Stimulated activated CD4-positive, alpha-beta T cell treated with anti-CD3 and anti-CD28 coated beads, Interleukin-15, amount 100 ng/mL, for 24 hours (primary cell): ENCODE data around the gene IL24.
"Not testable (repeated sequence)": the region's sequence is repeated elsewhere in the genome, so short reads cannot be mapped to it uniquely, and the experiment has no call there.

Source experiments
- DNase-seq: peaks from one replicate; pipeline ENCODE4 v3.0.0-alpha.2; 2020

Gene IL24

DNA sequence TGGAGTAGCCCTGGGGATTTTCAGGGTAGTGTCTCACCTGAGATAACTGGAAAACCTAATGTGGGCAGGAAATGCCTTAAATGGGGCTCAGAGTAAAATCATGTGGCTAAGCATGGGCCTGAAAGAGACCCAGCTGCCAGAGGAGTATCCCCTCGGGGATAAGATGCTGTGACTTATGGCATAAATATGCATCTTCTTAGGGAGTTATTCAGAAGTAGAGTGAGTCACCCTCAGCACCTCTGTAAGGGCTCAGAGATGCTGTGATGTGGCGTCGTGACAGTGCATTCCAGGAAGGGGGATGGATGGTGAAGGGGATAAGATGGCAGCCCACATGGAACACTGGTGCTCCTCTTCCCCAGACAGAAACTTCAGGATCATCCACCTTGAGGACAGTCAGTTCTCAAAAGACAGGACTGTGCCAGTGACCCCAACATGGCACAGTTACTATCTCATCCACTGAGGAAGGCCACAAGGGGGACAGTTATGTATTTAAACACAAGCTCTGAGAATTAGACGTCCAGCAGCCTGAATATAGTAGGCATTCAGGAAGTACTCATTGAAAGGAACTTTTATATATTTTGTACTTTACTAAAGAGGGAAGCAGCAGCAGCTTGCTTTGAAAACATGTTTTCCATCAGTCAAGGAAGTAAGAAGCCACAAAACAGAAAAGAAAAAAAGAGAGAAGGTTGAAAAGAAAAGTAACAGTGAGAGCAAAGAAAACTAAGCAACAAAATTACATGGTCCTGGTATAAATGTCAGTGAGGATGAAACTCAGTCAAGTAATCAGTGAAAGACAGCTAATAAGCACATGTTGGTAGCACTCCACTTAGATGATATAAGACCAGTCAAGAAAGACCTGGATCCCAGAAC is 8.3 kb downstream of the IL24 start:
- DNase-seq, result peak; percentile 68

DNA sequence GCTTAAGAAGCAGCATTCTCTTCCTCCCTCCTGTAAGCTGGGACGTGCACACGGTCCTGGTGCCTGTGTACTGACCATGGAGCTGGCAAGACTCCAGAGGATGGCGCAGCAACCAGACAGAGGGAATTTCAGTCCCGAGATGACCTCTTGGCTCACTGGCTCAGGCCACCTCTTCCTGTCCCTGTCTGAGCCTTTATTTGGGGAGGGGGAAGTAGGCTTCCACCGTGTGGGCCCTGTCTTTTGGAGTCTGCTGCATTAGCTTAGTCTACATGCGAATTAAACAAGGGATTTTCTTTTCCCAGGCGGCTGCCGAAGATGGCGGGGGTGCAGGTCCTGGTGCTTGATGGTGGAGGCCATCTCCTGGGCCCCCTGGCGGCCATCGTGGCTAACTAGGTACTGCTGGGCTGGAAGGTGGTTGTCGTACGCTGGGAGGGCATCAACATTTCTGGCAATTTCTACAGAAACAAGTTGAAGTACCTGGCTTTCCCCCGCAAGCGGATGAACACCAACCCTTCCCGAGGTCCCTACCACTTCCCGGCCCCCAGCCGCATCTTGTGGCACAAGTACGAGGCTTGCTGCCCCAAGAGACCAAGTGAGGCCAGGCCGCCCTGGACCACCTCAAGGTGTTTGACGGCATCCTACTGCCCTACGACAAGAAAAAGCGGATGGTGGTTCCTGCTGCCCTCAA is 10.2 kb downstream of the IL24 start:
- DNase-seq, result no peak

DNA sequence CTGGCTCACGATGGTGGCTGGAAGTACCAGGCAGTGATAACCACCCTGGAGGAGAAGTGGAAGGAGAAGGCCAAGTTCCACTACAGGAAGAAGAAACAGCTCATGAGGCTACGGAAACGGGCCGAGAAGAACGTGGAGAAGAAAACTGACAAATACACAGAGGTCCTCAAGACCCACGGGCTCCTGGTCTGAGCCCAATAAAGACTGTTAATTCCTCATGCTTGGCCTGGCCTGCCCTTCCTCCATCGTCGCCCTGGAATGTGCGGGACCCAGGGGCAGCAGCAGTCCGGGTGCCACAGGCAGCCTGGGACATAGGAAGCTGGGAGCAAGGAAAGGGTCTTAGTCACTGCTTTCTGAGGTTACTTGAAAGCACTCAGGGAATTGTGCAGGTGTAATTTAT is 10.8 kb downstream of the IL24 start:
- DNase-seq, result no peak

DNA sequence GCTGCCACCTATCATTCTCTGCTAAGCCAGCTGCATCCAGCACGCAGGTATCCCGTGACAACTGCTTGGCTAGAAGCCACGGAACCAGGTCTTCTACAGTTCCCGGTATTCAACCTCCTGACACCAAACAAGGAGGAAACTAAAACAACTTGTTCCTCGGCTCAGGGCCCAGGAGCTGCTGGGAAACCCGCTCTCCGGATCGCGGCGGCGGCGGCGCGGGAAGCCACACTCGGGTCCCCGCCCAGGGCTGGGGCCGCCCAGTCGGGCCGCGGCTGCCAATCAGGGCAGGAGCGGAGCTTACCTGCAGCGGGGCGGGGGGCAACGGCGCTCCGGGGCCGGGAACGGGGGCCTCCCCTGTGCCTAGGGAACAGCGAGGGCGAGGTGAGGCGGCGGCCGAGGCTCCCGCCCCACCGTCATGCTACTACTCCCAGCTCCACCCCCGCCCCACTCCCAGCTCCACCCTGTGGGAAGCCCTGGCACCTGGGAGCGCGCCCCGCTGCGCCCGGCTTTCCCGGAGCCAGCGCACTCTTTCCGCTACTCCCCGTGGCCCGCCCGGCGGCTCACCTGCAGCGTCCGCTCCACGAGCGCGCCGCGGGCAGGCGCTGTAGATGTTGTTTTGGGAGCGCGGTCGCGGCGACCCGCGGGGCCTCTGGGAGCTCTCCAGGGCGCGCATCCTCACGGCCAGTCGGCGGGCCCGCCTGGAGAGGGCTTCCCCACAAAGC is 12.1 kb downstream of the IL24 start:
- DNase-seq, result peak; percentile 65

DNA sequence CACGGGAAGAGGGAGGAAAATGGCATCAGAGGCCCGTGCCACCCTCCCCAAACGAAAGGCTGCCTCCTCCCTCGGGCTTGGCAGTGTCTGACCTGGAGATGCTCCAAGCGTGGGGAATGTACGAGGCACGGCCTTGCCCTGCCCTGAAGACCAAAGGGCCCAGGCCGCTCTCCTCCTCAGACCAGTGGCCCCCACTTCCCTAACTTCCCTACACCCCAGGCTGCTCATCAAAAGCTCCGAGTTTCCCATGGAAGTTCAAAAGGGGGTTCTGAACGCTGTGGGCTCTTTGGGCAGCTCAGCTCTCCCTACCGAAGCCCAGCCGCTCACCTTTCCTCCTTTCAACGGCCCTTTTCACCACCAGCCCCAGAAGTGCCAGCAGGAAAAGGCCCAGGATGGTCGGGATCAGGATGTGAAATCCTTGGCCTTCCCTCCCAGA is 12.7 kb downstream of the IL24 start:
- no peak for DNase-seq

DNA sequence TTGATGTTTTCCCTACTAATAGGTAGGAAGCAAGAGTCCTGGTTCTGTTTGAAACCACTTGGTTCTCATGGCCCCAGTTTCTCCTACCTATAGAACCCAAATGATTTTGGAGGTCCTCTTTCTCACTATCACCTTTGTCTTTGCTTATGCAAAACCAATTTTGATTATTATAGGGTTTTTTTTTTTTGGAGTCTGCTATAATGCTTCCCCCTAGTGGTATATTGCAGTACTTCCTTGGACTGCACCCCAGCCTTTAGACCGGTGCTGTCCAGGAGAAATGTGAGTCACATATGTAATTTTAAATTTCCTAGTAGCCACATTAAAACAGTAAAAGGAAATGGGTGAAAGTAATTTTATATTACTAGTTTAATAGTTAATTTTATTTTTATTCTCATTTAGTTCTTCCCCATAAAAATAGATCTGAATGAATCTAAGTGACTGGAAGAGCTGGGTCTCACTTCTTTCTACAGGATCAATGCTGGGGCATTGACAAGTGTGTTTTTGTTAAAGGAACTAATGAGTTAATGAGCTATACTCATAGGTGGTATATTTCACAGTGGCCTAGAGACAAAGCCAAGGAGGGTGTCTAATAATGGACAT is 13.9 kb downstream of the IL24 start:
- DNase-seq, result peak; percentile 32

DNA sequence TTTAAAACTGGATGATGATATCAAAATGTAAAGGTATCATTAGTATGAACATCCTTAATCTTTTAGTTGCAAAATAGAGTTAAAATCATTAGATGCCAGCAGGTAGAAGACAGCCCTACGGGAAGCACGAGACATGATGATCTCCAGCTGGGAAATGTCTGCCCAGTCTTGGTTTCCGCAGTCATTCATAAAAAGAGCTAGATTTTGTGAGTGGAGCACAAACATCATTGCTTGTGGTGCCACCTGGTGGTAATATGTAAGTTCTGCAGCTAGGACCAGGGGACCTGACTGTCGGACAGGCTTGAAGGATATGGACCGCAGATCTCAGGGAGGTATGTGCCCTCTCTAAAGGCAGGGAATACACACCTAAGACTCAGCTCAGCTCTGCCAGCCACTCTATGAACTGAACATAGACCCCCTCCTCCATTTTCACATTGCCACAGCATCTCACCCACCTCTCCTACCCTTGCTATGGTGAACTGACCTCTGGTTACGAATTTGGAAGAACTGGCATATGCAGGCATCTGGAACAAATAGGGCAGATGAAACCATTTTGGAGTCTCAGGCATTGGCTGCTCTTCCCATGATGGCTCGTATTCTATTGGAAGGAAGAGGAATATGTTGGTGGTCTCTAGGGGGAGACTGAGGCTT is 15.3 kb downstream of the IL24 start:
- peak; percentile 73 for DNase-seq

DNA sequence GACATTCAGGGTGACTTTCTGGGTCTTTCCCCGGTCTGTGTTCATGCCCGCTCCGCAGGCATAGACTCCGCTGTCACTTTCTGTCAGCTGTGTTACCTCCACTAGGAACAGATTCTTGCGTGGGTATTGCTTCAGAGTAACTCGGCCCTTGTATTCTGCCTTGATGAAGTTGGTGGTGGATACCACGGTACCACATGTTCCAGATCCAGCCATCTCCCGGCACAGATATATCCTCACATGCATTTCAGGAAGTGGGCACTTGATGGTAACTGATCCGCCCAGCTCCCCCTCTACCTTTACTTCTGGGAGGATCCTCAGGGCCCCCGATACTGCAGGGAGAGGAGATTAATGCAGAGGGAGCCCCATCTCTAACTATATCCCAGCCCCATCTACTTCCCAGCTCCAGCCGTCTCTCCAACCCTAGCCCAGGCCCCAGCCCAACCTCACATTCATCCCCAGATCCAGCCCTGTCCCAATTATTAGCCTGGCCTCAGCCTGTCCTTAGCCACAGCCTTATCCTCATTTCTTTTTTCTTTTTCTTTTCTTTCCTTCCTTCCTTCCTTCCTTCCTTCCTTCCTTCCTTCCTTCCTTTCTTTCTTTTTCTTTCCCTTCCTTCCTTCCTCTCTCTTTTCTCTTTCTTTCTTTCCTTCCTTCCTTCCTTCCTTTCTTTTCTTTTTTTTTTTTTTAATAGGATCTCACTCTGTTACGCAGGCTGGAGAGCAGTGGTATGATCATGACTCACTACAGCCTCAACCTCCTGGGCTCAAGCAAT is 16.7 kb downstream of the IL24 start:
- DNase-seq, result no peak

DNA sequence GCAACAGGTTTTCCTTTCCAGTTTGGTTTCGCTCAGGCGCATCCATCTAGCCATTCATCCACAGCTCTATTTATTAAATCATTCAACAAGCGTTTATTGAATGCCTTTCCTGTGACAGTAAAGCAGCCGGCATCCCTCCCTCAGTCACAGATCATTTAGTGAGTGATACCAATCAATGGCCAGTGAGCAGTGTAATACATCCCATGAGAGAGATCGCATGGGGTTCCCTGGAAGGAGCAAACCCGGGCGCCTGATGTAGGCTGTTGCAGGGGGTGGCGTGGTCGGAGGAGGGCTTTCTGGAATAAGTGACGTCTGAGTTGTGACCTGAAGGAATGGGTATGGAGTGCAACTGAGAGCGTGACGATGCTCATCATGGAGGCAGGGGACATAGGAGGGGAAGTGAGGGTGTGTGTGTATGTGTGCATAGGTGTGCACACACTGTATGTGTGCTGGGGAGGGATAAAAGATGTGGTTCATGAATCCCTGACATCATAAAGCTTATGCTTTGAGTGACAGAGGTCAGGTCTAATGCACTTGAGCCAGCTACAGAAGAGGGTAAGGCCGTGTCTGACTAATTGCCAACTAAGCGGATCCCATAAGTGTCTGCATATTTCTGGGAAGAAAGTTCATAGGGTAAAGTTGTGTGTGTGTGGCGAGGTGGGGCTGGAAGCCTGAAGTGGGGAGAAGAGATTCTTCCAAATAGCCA is 17.9 kb downstream of the IL24 start:
- DNase-seq, result no peak

DNA sequence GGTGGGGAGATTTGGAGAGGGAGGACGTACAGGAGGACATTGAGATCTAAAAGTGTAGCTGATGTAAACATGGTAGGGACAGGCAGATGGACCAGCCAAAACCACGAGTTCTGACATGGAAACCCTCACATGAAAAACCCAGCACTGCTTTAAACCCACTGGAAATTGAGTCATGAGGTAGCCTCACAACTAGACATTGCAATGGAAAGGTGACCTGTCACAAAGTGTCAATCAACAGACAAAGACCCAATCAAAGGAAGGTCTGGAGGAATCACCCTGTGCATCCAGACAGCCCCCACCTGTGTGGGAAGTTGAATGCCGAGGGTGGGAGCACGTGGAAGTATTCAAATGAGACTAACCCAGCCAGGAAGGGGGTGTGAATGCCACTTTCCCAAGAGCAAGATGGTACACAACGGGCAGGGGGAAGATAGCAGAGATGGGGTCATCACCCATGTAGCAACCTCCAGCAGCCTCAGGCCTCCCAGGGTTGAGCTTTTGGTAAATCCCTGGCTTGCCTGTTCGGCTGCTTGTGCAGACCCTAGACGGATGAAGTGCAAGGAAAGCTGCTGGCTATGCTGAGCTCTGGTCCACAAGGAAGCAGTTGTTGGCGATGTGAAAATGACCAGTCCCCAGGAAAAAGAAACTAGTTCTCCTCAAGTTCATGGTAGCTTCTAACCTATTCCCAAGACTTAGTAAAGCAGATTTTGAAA is 18.9 kb downstream of the IL24 start:
- peak; percentile 22 for DNase-seq

DNA sequence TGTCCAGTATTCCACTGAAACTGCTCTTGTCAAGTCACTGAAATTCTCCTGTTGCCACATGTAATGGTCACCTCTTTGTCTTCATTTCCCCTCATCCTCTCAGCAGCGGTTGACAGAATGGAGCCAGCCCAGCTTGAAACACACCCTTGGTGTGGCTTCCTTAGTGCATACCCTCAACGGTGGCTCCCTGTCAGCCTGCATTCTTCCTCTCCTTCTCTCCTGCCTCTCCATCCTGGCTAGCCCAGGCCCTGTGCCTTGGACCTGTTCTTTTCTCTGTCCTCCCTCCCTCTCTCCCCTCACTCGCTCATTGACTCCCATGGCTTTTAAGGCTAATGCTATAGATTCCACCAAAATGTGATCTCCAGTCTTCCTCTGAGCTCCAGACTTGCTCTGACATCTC is 20.8 kb downstream of the IL24 start:
- no peak for DNase-seq

DNA sequence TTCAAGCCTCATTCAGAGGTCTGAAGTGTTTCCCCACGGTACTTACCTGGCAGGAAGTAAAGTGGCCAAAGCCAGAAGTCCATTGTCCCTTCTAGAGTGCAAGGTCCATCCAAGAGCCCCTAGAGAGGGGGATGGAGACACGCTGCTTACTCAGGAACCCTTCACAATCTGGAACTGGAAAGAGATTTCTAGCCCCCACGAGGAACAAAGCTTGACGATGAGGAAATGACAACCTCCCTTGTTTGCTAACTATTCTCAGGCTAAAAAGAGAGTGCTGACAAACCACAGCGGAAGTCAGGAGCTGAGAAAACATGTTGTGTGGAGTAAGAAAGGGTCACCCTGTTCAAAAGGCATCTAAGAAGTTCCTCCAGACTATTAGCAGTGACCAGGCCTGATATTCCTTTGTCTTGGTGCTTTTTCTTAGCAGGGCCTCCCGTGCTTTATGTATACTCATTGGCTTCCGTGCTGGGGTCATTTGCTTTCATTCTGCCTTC is 24.6 kb downstream of the IL24 start, which contains the start of gene FCMR:
Gene FCMR (minus strand): TSS at position 170 of the 494 bp plus-strand sequence. CDS start 87 bp downstream, at position 83.
- DNase-seq, result peak; percentile 42

DNA sequence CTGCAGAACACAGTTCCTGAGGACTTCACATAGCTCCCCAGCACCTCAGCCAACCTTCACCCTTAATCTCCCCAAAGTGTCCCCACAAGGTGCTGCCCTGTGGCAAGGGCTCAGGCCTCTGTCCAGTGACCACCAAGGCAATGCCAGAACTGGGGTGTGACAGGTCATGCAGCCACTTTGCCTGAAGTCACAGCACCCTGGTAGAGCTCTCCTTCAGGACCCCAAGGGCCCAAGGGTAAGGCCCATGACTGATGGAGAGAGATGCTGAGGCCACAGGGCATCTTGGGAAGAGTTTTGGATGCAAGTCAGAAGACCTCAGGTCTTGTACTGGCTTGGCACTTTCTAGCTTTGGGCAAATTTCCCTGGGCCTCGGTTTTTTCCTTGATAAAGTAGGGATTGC is 25.3 kb downstream of the IL24 start:
- no peak for DNase-seq

DNA sequence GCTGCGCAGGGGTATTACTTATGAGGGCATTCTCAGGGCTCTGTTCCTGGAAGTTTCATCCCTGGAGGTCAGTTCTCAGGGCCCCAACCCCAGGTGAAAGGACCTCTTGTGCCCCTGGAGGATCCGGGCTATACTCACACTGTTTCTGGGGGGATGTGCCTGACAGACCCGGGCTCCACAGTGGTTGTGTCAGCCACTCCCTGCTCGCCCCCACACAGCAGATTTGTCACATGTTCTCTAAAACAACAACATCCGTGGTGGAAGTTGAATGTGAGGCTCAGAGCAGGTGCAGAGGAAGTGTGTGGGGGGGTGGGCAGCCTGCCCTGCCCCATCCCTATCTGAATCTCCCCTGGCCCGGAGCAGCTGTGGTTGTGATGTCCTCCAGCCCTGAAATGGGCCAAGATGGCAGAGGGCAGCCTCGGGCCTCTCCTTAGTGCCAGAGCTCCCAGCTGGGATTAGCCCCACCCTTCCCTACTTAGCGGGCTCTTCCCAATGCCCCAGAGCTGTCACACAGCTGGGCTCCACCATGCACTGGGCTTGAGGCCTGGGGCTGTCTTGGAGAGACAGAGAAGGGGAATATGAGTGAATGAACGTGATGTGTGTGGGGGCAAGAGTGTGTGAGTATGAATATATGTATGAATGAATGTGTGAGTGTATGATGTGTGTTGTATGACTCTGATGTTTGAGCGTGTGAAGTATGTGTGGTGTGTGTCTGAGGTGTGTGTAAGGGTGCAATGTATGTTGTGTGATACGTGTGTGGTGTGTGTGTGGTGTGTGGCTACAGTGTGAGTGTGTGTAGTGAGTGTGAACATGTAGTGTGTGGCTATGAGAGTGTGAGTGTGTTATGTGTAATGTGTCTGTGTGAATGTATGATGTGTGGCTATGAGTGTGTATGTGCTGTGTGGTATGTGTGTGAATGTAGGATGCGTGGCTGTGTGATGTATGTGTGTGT is 26.0 kb downstream of the IL24 start:
- peak; percentile 77 for DNase-seq

DNA sequence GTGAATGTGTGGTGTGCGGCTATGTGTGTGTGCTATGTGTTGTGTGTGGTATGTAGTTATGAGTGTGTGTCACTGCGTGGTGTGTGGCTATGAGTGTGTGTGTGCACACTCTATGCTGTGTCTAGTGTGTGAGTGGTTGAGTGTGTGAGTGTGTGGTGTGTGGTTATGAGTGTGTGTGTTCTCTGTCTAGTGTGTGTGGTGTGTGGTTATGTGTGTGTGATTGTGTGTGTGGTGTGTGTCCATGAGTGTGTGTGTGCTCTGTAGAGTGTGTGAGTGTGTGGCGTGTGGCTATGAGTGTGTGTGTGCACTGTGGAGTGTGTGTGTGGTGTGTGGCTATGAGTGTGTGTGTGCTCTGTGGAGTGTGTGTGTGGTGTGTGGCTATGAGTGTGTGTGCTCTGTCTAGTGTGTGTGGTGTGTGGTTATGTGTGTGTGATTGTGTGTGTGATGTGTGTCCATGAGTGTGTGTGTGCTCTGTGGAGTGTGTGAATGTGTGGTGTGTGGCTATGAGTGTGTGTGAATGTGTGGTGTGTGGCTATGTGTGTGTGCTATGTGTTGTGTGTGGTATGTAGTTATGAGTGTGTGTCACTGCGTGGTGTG is 26.8 kb downstream of the IL24 start:
- not testable (repeated sequence) for DNase-seq

DNA sequence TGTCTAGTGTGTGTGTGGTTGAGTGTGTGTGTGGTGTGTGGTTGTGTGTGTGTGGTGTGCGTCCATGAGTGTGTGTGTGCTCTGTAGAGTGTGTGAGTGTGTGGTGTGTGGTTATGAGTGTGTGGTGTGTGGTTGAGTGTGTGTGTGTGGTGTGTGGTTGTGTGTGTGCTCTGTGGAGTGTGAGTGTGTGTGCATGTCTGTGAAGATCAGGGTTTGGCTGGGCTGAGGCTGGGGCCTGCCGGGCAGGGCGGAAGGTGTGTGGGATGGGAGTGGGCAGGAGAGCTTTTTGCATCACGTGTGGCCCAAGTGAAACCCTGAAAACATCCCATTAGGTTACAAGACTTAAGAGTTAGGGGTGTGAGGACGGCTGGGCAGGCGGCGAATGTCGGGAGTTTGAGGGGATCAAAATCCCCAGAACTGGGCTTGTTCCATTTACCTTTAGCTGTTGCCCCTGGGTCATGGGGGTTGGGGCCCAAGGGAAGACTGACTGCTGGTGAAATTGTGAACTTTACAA is 27.4 kb downstream of the IL24 start:
- peak; percentile 52 for DNase-seq

DNA sequence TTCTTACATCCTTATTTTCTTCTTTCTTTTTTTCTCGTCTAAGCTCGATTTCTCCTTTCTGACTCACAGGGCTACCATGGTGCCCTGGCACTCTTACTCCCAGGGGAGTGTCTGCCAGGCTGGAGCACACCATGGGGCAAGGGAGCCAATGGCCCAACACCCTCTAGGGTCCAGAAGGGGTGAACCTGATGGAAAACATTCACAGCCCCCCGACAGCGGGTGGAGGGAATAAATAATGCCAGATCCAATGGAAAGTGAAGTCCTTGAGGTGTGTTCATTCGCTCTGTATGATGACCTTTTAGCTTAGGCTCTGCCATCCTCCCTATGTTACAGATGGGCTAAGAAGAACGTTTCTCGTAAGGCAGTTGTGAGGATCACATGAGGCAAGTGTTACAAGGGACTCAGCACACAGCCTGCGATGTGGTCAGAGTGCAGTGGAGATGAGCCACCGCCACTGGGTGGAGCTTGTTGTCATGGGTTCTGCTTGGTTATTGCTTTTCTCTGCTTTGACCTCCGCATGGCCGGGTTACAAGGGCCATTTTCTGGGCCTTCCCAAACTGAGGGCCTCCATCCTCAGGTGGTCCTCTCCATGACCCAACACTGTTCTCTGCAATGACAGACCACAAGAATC is 28.0 kb downstream of the IL24 start:
- DNase-seq, result peak; percentile 71

DNA sequence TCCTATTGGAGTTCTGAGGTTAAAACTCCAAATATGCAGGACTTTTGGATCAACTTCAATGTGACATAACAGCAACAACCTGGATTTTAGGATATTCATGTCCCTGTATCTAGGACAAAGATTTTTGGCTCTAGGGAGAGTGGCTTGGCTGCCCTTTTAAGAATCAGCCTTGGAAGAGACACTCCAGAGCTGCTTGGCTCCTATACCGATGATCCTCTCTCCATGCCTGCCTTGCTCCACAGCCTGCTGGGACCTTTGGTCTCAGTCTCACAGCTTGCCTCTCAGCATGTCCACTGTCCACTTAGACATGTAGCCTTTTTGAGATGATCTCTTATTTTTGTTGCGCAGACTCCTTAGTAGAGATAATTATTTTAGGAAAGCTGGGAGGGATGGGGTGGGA is 29.0 kb downstream of the IL24 start:
- no peak for DNase-seq
